ENCODE measurements around the gene C5. TPM values are rescaled to one million over a fixed set of nuclear protein-coding genes. Genes with fewer than 3 reads are reported as not detected.

The C5 gene
- total and polyA plus RNA-seq, 2 experiments from 2014 or later = 0.31 TPM; not detected in 1

DNA sequence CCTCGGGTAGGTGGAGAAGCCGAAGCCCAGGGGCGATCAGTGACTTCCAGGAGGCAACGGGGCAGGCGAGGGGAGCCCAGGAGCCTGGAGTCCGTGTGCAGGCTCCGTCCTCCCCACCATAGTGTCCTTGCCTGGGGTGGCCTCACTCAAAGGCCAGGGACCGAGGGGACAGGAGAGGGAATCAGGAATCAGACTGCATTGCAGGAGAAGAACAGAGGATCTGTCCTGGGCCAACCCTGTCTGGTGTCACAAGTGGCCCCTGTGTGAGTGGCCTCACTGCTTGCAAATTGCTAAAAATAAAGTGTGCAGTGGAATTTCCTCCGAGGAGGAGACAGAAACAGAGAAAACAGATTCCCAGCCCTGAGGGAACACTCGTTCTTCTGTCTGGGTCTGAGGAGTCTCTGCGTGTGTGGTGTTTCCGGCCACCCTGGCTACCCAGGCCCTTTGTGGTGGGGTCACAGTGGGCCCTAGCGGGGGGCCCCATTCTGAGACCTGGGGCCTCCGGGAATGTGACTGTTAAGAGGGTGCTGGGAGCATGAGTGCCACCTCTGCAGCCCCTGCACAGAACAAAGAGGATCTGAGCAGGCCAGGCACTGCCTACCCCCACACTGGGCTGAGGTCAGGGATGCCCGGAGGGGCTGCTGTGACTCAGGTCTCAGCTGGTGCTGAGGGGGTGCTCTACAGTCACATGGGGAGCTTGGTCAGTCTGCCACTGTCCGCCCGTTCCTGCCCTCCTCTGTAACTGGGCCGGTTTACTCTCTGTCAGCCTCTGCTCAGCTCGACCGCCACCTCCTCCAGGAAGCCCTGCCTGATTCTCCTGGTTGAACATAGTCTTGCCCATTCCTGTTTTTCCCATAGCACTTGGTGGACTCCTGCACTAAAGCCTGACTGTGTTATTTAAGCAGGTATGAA, 130.9 kb downstream of the C5 start:
- Histone ChIP-seq H3K4me3 (no peak overlapping the region), H3K27ac (ENCODE audit: low read depth) (no peak overlapping the region), H3K79me2 (replicated peaks; ENCODE audit: insufficient read depth) (no peaks in the 10 kb centered on the region), H4K20me1 (replicated peaks; ENCODE audit: insufficient read depth) (no peaks in the 10 kb centered on the region), H2AFZ (no peak overlapping the region), H3K4me1 (ENCODE audit: insufficient read depth) (peaks cover 29% of the 10 kb centered on the region), H3K27me3 (ENCODE audit: insufficient read depth) (no peaks in the 10 kb centered on the region), H3K36me3 (ENCODE audit: insufficient read depth) (no peaks in the 10 kb centered on the region), H3K4me2 (no peak overlapping the region), H3K9me2 (ENCODE audit: insufficient read depth) (no peaks in the 10 kb centered on the region), H3F3A (replicated peaks; ENCODE audit: low read depth) (no peaks in the 10 kb centered on the region)
- no peak for TF ChIP-seq EZH2phosphoT487 (IDR thresholded peaks at IDR 0.05; ENCODE audit: unreplicated experiment)
- TF ChIP-seq ZNF114 (CRISPR knock-in tag; IDR thresholded peaks at IDR 0.05) = no peak
- Mint-ChIP-seq H3K4me3 (no peak overlapping the region), H3K9me3 (0 out of 3 replicates have a peak, but pooled peaks cover 4% of the 10 kb centered on the region), H3K4me1 (peaks cover 41% of the 10 kb centered on the region), H3K27me3 (ENCODE audit: insufficient read depth, low read depth, poor library complexity) (peaks cover 5% of the 10 kb centered on the region), H3K36me3 (ENCODE audit: low read depth) (0 out of 3 replicates have a peak, but pooled peaks cover 4% of the 10 kb centered on the region), H3K27ac (no peak overlapping the region; the same call in 1 of the 2 replicates)
- ATAC-seq (no peak), DNase-seq (ENCODE audit: low spot score) (no peak)

DNA sequence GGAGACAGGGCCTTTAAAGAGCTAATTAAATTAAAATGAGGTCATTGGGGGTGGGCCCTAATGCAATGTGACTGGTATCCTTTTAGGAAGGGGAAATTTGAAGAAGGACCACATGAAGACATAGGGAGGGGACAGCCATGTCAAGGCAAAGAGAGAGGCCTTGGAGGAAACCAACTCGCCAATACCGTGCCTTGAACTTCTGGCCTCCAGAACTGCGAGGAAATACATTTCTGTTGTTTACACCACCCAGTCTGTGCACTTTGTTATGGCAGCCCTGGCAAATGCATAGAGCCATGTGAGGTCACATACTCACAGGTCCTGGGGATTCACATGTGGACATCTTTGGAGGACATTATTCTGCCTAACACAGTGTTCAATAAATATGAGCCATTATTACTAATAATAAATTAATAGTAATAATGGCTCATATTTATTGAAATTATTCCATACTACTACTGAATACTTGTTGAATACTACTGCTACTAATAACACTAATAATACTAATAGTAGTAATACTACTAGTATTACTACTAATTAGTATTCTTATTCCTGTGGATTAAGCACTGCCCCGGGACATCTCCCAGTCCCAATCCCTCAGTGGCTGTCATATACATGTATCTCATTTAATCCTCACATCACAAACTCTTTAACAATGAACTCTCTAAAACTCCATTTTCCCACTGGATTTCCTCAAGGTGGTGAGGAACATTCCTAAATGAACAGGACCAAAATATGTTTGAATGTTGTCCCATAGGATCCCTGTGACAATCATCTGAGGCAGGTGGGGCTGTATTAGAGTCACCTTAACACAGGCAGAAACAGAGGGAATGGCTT, 131.9 kb downstream of the C5 start:
- Histone ChIP-seq H3K36me3 (ENCODE audit: insufficient read depth) (no peaks in the 10 kb centered on the region), H3K4me2 (no peak overlapping the region), H3K27ac (ENCODE audit: low read depth) (no peak overlapping the region), H3K27me3 (ENCODE audit: insufficient read depth) (no peaks in the 10 kb centered on the region), H2AFZ (no peak overlapping the region), H3K79me2 (replicated peaks; ENCODE audit: insufficient read depth) (no peaks in the 10 kb centered on the region), H3K9me2 (ENCODE audit: insufficient read depth) (no peaks in the 10 kb centered on the region), H3K4me3 (no peak overlapping the region), H3F3A (replicated peaks; ENCODE audit: low read depth) (no peaks in the 10 kb centered on the region), H4K20me1 (replicated peaks; ENCODE audit: insufficient read depth) (no peaks in the 10 kb centered on the region), H3K4me1 (ENCODE audit: insufficient read depth) (peaks cover 29% of the 10 kb centered on the region)
- Mint-ChIP-seq H3K4me3 (no peak overlapping the region), H3K4me1 (peaks cover 45% of the 10 kb centered on the region), H3K36me3 (ENCODE audit: low read depth) (0 out of 3 replicates have a peak, but pooled peaks cover 4% of the 10 kb centered on the region), H3K27ac (no peak overlapping the region), H3K9me3 (0 out of 3 replicates have a peak, but pooled peaks cover 4% of the 10 kb centered on the region), H3K27me3 (ENCODE audit: insufficient read depth, low read depth, poor library complexity) (peaks cover 10% of the 10 kb centered on the region)
- TF ChIP-seq STAT1 (IDR thresholded peaks at IDR 0.05; ENCODE audit: unreplicated experiment) (no peak), JUNB (IDR thresholded peaks at IDR 0.05; ENCODE audit: unreplicated experiment) (no peak)
- DNase-seq (ENCODE audit: low spot score) = no peak
- ATAC-seq = no peak

DNA sequence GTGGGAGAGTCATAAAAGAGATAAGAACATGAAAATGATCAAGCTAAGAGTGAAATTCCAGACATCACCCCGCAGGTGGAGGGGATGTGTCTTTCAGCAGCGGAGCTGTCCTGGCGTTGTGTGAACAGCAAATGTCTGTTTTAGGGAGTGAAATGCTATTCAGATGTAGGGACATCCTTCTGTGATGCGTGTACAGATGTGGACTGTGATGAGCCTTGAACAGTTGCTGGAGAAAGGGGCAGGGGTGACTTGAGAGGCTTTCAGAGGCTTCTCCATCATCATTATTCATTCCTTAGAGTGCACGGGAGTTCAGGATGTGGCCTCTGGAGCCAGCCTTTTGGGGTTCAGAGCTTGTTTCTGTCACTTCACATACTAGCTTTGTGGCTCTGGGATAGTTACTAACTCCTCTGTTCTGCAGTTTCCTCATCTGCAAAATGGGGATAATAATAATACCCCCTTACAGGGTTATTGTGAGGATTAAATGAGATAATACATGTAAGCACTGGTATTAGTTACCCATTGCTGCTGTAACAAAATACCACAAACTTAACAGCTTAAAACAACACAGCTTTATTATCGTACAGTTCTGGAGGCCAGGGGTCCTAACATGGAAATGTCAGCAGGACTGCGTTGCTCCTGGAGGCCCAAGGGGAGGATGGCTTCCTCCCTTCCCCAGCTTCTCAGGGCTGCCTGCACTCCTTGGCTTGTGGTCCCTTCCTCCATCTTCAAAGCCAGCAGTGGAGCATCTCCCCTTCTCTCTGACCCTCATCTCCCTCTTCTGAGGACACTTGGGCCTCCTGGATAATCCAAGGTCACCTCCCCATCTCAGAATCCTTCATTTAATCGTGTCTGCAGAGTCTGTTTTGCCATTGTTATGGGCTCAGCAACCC, 132.8 kb downstream of the C5 start:
- H4K20me1 ChIP-seq (replicated peaks; ENCODE audit: insufficient read depth) = no peaks in the 10 kb centered on the region
- Mint-ChIP-seq H3K9me3 (0 out of 3 replicates have a peak, but pooled peaks cover 4% of the 10 kb centered on the region), H3K27me3 (ENCODE audit: insufficient read depth, low read depth, poor library complexity) (peaks cover 11% of the 10 kb centered on the region), H3K36me3 (ENCODE audit: low read depth) (0 out of 3 replicates have a peak, but pooled peaks cover 4% of the 10 kb centered on the region), H3K4me1 (peaks cover 52% of the 10 kb centered on the region), H3K4me3 (no peak overlapping the region), H3K27ac (no peak overlapping the region)
- H2AFZ ChIP-seq = no peak overlapping the region
- H3K4me1 ChIP-seq (ENCODE audit: insufficient read depth) = peaks cover 30% of the 10 kb centered on the region
- DNase-seq (ENCODE audit: low spot score) (no peak), ATAC-seq (no peak)
- H3K79me2 ChIP-seq (replicated peaks; ENCODE audit: insufficient read depth) = no peaks in the 10 kb centered on the region
- H3K4me2 ChIP-seq = no peak overlapping the region
- H3K27ac ChIP-seq (ENCODE audit: low read depth) = no peak overlapping the region
- no peaks in the 10 kb centered on the region for H3K36me3 ChIP-seq (ENCODE audit: insufficient read depth)
- H3K4me3 ChIP-seq = no peak overlapping the region
- H3K27me3 ChIP-seq (ENCODE audit: insufficient read depth) = no peaks in the 10 kb centered on the region
- no peaks in the 10 kb centered on the region for H3F3A ChIP-seq (replicated peaks; ENCODE audit: low read depth)
- no peaks in the 10 kb centered on the region for H3K9me2 ChIP-seq (ENCODE audit: insufficient read depth)
- no peak for TF ChIP-seq JUNB (IDR thresholded peaks at IDR 0.05; ENCODE audit: unreplicated experiment)
- no peak for TF ChIP-seq NANOG (IDR thresholded peaks at IDR 0.05; ENCODE audit: borderline replicate concordance)
- TF ChIP-seq EZH2phosphoT487 (IDR thresholded peaks at IDR 0.05; ENCODE audit: unreplicated experiment) = no peak
- TF ChIP-seq REST (IDR thresholded peaks at IDR 0.05; ENCODE audit: unreplicated experiment) = no peak
- no peak for TF ChIP-seq STAT1 (IDR thresholded peaks at IDR 0.05; ENCODE audit: unreplicated experiment)

Data from GM23338 (cell line).